Right hindlimb (tissue), 1 donor: ENCODE measurements around the gene SORCS1.

Experiments
- DNase-seq: peaks from one replicate; pipeline ENCODE4 v3.0.0-alpha.2; 2018

SORCS1 gene

DNA sequence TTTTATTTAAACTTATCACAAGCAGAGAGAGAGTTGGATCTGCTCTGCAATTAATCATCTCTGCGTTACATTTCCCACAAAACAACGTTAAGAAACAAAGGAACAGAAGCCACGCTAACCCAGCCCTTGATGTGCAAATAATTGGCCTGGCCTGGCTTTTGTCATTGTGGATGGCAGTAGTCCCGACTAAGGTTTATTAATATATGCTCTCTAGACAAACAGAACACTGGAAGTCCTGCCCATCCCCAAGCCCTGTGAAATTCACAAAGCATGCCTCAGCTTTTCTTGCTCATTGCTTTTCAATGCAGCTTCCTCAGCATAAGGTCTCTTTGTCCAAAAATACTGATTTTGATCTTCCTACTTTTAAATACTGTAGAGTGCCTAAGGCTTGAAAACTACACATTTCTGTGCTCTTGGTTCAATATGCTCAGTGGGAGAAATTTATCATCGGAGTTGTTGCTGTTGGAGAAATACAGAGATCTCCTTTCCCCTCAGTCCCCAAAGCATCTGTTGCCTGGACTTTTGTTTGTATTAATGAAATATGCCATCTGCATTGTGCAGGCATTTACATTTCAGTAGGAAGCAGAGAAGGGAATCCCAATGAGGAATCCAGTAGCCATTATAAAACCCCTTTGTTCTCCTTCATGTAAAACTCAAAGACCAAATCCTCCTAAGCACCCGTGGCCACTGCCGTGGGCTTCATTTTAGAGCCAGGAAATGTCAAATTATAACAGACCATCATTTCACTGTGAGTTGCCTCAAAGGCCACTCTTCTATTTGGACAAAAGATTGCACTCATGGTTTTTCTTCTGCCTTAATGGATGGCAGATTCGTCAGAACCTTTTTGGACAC, 61.1 kb downstream of the SORCS1 start:
- DNase-seq, result no peak

DNA sequence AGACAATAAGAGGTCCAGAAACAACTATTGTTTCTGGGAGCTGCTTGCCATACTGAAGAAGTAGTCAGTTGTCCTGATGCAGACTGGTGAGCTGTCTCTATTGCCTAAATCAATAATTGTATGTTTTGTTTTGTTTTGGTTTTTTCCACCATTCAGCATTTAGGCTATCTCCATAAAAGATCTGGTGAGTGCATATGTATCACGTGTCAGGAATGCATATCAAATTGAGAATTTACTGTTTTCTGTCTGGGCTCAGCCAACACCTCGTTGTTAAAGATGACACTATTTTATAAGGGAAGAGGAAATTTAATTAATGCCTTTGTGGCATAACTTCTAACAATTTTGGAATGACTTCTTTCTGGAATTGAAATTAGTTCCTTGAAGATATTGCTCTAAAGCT, 66.2 kb downstream of the SORCS1 start:
- DNase-seq, result no peak

DNA sequence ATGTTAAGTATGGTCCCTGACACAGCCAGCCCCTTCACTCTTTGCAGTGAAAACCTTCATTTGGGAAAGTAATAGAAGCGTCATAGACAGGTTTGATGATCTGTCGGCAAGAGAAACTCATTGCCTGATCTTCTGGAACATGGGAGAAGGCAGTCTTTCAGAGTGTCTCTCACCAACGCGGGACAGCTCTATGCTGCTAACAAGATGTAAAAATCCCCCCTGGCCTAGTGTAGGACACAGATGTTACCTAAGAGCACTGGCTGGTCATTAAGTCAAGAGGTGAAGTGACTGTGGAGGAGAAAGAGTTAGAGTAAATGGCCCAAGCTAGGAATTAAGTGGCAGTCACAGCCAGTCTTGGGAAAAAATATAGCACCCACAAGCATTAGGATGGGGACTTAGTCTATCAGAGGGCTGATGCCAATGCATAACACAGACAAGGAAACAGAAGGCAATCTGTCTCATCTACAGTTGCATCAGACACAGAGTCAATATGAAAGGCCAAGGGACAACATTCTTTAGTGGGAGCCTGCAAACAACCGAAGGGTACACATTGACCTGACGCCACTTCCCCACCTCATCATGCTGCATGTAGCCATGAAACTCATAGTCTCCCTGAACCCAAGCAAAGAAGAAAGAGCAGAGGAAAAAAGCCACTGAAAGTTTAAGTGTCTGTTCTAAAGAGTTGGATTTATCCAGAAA, 69.5 kb downstream of the SORCS1 start:
- DNase-seq, result no peak

DNA sequence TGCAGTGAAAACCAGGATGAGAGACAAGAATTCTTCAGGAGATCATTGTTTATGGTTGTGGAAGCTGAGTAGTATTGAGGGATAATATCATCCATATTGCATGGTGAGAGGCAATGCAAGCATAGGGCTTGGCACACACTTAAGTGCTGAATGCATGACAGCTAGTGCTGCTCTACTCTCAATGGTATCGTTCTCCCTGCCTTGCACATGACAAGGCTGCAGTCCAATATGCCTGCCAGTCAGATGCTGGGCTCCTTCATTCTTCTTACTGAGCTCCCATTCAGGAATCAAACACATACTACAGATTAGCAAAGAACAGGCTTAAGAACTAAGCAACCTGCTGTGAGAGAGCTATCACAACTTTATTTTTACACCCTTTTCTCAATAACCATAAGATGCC, 72.2 kb downstream of the SORCS1 start:
- no peak for DNase-seq

DNA sequence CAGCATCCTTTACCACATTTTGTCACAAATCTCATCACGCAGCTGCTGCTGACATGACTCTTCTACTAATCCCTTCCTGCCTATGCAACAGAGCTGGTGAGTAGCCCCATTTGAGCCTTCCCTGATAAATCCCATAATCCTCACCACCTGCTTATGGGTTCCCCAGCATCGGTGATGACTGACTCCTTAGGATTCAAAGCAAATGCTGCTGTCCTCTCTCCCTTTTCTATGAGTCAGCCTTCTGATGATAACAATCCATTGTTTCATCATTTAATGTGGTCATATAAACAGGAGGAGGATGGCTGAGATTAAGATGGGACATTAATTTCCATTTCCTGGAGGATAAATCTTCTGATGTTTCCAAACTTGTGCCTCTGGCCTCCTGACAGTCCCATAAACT, 73.4 kb downstream of the SORCS1 start:
- no peak for DNase-seq

DNA sequence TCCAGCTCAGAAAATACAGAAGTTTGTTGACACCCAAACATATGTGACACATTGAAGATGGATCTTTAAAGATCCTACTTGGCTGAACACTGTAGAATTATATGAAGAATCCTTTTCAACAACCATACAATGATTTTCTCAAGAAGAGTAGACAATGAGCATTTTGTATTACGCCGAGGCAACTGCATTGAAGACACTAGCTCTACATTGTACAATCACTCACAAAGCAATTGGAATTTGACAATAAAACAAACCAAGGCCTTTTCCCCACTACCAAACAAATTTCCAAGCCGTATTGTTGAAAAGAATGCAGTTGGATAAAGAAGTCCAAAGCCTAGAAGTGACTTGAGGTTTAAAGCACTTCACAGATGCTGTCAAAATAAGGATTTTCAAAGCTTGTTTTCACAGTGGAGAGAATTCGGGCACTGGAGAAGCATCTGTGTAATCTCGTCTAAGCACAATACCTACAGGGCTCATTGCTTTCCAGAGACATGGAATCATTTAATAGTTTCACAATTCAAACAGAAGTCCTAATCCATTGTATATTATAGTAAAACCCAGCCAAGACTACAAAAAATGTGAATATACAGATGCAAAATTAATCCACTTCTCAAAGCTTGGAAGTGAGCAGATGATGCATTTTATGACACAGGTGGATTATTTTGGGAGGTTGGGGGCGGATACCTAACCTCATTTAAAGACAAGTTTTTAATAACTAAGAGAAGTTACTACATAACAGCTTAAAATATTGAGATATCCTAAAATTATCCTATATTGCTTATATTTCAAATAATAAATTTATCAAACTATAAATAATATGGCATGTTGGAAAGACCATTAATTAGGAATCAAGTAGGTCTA, 78.6 kb downstream of the SORCS1 start:
- DNase-seq, result no peak

DNA sequence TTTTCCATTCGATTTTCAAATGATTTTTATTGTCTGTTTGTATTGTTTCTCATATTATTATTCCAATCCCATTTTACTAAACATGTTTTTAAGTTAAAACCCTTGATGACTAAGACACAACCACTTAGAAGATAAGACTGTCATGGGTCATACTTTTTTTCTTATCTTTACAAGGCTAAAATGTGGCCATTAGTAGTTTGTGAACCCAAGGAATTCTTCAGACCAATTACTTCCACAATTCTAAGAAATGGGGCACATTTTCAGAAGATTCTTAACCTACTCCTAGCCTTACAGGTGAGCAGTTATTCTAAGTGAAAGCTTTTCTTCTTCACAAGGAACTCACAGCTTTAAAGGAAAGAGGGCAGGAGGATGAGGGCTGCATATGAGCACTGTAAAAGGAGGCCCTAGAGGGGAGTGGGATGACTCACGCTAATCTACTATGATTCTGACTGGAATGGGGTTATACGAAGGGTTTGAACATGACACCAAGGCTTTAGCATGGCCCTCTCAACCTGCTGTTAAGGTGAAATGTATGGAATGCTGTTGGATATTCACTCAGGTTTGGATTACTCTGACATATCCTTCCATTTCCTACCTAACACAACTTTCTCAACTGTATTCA, 81.0 kb downstream of the SORCS1 start:
- no peak for DNase-seq

DNA sequence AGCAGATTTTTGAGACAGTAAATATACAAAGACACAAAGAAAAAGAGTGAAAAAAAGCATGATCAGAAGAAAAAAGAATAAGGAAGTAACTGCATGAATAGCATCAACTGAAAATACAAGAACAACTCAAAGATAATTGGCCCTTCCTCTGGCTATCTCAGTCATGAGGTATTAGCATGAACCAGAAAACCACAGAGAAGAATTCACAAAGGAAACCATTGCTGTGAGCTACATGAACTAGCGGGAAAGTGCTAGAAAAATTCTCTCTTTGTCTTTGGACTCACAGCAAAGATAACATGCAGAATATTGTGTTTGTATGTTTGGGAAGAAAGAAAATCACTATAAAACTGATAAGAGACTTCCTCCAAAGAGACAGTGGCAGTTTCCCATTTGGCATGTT, 82.9 kb downstream of the SORCS1 start:
- no peak for DNase-seq

DNA sequence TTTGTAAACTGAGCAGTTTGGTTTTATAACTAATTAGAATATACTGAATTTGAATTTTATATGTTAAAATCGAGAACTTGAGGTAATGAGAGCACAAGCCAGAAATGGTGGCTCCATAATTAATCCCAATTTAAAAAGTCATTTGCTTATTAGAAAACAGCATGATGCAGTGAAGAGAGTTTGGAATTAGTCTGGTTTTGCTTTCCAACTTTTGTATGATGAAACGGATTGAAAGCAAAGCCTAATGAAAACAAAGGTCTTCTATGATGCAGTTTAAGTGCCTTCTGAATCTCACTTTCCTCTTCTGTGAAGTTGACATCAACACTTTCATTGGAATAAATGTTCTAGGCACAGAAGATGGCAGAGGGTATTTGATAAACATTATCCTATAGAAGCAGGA, 89.4 kb downstream of the SORCS1 start:
- DNase-seq, result no peak

DNA sequence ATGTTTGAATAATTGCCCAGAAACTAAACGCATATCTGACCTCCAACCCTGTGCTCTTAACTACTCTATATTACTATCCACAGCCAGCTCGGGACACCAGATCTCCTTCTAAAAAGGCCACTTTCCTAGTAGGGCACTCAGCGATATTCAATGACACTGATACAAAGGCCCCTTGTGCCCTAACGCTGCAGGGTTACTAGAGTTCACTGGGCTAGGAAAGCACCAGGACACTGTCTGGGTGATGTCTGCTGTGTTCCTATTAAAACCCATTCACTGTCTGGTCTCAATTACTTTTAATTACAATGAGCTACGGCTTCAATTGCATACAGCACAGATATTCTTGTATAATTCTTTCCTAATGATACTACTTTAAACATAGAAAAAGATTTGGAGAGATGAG, 91.7 kb downstream of the SORCS1 start:
- no peak for DNase-seq

DNA sequence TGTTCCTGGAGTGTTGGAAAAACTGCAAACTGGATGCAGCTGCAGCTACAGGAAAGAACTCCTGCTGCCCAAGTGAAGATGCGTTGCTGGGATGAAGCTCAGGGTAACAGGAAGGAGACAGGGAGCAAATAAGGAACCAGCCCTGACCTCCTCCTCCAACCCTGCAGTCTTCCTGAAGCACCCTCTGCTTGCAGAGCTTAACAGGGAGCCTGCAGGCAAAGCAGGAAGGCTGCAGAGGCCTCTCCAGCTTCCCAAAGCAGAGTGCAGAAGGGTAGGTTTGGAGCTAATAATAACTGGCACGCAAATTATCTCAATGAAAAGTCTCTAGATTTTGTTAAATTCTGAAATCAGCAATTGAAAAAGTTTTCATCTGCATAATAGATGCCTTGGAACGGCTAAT, 92.5 kb downstream of the SORCS1 start:
- DNase-seq, result no peak

DNA sequence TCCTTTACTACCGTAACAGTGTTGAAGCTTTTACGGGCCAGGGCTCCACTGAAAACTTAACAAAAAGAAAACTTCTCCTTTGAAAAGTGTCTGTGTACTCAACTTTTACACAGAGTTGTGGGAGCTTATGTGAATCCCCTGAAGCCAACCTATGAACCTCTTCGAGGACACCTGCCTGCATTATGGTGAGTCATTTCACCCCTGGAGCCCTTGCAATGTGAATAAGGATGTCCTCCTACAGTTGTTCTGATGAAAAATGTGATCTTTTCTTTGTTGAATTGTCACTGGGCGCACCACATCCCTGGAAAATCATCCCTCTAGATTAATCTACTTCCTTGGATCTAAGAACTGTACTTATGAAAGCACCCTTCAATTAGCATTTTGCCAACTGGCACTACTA, 93.2 kb downstream of the SORCS1 start:
- no peak for DNase-seq

DNA sequence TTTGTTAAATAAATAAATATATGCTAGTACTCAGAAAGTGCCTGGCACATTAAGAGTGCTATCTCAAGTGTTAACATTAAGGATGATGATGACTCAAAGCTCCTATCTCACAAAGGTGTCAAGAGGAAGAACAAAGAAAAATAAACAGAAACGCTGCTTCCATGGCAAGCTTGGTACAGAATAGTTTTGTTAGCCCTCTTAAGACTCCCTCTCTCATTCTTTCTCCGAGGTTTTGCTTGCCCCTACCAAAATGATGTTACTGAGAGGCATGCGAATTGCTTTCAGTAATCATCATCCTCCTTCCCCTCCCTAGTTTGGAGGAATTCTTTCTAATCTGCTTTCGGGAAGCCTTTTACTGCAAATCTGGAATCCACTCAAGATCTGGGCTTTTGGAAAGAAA, 96.7 kb downstream of the SORCS1 start:
- no peak for DNase-seq

DNA sequence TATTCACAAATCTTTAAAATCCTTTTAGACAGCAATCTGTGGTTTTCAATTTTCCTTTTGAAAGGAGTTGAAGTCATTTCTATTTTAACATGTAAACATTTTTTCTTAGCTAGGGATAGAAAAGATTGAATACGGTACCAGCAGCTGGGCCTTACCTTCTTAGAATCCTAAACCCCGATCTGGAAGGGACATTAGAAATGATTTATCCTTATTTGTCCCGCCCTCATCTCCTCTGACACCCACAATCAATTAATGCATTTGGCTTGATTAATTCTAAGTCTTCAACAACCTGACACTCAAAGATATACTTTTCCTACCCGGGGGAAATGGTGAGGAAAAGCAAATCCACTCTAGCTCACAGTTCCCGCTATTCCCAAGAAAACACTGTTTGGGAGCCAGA, 100.4 kb downstream of the SORCS1 start:
- DNase-seq, result no peak

DNA sequence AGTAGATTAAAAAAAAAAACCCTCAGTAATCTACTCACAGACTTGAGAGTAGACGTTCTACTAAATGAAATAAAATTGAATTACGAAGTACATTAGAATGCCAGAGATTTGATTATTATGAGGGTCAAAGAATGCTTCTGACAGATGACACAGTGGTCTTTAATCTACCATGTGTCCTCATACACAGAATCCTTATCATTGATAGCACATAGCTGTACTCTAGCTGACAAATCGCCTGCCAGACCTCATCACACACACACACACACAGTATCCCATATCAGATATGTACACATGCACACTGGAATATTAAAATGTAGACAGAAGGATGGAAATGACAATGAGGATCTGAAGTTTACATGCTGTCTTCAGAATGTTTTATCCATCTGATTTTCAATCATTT, 104.6 kb downstream of the SORCS1 start:
- DNase-seq, result no peak

DNA sequence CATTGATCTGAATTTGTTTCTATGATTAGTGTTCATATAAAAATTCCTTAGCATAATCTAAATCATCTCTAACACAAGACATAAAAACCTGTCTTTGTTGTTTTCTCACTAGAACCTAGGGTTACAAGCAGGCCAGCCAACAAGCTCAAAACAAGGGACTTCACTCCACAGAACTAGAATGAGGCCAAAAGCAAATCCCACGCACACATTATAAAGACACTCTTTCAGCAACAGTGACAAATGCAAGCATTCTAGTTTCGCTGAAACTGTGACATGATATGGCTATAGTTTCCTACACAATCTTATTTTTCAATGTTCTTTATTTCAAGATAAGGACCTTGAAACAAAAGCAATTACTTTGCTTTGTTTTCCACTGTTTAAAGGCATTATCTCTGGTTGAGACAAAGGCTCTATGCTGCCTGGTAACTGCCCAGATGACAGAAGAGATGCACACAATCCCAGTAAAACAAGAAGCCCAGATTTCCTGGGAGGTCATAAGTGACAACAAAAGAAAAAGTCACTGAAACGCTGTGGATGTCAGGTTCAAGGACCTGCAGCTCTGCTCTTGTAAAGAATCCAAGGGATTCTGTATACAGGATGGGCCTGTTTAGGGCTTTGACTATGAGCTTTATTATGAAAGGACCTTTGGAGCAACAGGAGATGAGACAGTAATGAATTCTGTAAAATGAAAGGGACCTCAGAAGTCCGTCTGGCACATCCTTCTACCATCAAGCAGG, 105.3 kb downstream of the SORCS1 start:
- no peak for DNase-seq

DNA sequence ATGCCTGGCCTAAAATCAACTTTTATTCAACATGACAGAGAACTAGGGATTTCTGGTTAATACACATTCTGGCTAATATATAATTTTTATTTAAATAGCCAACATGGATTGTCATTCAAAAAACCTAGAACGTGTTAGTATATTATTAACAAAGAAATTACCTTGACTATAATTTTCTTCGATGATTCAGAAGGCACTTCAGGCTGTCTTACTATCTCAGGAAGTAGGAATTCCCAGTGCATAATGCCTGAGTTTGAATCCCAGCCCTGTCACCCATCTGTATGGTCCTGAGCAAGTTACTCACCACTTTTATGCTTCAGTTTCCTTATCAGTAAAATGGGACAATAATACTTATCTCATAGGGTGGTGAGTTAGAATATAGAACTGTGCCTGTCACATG, 106.2 kb downstream of the SORCS1 start:
- DNase-seq, result no peak

DNA sequence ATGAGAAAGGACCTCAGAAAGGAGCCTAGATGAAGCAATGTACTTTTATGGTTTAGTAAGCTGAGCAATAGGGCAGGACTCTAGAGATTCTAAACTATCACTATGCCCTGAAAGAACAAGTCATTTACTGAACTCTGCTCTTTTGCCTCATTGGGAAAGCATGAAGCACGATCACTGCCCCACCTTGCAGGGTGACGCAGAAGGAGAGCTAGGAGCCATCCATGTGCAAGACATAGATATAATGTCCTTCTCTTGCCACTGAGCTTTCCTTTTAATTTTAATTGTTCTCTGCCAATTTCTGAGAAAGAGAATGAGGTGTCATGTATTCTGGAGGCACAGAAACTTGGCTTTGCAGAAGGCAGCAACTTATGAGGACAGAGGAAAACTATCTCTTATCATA, 108.3 kb downstream of the SORCS1 start:
- DNase-seq, result no peak

DNA sequence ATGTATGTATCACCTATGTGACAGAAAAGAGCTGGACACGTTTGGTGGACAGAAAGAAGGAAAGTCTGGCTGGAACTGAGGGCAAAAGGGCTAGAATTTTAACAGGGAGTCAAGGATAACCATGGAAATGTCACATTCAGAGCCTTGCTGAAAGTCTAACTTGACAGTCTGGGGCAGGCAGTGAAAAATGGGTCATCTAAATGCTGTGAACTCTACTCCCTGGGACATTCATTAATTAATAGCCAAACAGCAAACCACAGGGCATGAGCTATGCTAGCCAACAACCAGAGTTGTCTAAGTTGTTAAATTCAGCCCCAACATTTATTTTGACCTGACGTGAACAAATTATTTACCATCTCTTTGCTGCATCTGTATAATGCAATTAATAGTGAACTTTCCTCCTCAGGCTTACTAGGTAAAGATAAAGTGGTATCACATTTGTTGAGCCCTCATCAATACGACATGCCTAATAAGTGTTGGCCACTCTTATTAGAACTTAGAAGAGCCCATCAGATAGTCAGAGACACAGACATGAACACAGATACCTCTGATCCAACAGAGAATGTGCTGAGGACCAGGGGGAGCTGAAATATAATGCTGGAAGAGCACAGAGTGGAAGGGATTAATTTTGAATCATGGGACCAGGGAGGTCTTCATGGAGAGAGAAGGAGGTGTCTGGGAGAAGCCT, 109.9 kb downstream of the SORCS1 start:
- DNase-seq, result no peak

DNA sequence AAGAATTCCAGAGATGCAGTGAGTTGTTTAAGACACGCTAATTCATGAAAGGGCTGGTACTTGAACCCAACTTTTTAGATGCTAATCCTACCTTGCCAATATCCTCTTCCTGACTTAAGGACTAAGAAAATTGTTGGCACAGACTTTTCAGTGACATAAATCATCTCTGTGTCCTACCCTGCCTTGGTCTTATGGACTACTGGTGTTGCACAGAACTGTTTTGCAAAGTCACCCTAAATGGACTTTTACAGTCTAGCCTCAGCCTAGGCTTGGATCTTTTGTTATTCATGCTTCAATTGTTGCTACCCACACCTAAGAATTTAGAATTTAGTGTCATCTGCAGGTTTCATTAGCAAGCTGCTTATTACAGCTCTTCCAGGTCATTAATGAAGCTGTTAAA, 112.7 kb downstream of the SORCS1 start:
- no peak for DNase-seq

DNA sequence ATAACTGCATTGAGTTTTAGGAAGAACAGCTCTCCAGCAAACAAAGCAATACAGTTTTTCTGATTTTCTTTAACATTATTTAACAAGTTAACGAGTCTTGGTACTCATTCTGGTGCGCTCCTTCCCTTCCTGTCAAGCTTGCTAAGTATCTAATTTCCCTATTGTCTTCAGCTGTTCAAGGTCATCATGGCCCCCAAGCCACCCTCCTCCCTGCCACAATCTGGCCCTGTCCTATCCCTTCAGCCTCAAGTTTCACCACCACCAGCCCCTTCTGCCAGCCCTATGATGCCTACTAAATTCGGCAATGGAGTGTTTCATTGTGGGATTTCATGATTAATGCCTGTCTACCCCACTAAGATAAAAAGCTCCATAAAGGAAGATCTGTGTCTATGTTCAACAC, 121.0 kb downstream of the SORCS1 start:
- no peak for DNase-seq
